ENCODE data around the gene MORN5. TPM values are rescaled to one million over a fixed set of nuclear protein-coding genes. Genes with fewer than 3 reads are reported as not detected.

The MORN5 gene
- total RNA-seq, 1 donor from 2014 or later = 0.57 TPM

DNA sequence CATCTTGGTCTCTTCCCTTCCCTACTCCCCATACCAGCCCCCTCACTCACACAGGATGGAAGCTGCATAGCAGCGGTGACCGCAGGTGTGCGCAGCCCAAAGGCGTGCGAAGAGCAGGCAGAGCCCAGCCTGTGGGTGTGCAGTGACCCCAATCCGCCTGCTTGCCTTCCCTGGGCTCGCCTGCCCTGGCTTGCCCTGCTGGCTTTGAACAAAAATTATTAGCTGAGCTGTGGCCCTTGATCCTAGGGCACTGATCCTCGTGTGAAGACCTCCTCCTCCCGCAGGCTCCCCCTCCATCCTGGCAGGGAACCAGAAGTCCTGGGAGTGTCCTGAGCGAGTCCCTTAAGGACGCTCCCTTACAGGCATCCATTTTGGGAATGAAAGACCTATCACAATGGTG lies 31.9 kb downstream of the MORN5 start:
- H3K4me1 Mint-ChIP-seq (ENCODE audit: low read depth) = peaks cover 2% of the 10 kb centered on the region
- no peak overlapping the region for H3K27ac Mint-ChIP-seq
- no peaks in the 10 kb centered on the region for H3K9me3 Mint-ChIP-seq (ENCODE audit: low read depth)

DNA sequence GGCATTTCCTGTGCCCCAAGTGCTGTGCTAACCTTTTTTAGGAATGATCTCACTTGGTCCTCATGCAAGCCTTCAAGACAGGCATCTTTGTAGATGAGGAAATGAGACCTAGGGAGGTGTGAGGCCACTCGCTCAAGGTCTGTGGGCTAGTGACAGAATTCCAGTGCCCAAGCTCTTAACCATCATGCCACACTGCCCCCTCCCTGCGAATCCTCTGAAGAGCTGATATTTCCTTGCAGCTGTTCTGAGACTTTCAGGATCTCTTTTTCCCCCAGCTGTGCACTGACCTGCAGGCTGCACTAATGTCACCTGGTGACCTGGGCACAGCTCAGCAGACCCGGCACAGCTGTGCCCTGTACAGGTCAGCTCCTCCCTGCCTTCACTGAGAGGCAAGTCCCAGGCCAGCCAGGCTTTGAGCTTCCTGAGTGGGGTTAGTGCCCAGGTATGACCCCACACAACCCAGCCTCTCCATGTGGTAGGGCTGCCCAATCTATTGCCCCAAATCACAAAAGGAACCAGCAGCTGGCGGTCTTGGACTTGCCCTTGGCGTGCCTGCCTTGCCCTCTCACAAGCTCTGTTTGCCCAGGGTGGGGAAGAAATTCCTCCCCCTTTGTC lies 32.7 kb downstream of the MORN5 start:
- TF ChIP-seq, protein P1, sequence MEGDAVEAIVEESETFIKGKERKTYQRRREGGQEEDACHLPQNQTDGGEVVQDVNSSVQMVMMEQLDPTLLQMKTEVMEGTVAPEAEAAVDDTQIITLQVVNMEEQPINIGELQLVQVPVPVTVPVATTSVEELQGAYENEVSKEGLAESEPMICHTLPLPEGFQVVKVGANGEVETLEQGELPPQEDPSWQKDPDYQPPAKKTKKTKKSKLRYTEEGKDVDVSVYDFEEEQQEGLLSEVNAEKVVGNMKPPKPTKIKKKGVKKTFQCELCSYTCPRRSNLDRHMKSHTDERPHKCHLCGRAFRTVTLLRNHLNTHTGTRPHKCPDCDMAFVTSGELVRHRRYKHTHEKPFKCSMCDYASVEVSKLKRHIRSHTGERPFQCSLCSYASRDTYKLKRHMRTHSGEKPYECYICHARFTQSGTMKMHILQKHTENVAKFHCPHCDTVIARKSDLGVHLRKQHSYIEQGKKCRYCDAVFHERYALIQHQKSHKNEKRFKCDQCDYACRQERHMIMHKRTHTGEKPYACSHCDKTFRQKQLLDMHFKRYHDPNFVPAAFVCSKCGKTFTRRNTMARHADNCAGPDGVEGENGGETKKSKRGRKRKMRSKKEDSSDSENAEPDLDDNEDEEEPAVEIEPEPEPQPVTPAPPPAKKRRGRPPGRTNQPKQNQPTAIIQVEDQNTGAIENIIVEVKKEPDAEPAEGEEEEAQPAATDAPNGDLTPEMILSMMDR (IDR thresholded peaks at IDR 0.05; ENCODE audit: unreplicated experiment) = no peak
- H3K27ac Mint-ChIP-seq = no peak overlapping the region
- no peaks in the 10 kb centered on the region for H3K9me3 Mint-ChIP-seq (ENCODE audit: low read depth)
- no peak overlapping the region for H3K4me3 Mint-ChIP-seq (ENCODE audit: low read depth)
- peaks cover 39% of the 10 kb centered on the region for H3K27me3 Mint-ChIP-seq
- peaks cover 5% of the 10 kb centered on the region for H3K4me1 Mint-ChIP-seq (ENCODE audit: low read depth)
- H3K36me3 Mint-ChIP-seq (ENCODE audit: insufficient read depth) = no peaks in the 10 kb centered on the region
- no peak for DNase-seq (ENCODE audit: low spot score, unreplicated experiment)

More for the DNA sequence above, 31.9 kb downstream of the MORN5 start:
- Mint-ChIP-seq H3K4me3 (ENCODE audit: low read depth) (no peak overlapping the region), H3K27me3 (peaks cover 32% of the 10 kb centered on the region), H3K36me3 (ENCODE audit: insufficient read depth) (no peaks in the 10 kb centered on the region)
- TF ChIP-seq, protein P1 (IDR thresholded peaks at IDR 0.05; ENCODE audit: unreplicated experiment) = no peak
- no peak for DNase-seq (ENCODE audit: low spot score, unreplicated experiment)

DNA sequence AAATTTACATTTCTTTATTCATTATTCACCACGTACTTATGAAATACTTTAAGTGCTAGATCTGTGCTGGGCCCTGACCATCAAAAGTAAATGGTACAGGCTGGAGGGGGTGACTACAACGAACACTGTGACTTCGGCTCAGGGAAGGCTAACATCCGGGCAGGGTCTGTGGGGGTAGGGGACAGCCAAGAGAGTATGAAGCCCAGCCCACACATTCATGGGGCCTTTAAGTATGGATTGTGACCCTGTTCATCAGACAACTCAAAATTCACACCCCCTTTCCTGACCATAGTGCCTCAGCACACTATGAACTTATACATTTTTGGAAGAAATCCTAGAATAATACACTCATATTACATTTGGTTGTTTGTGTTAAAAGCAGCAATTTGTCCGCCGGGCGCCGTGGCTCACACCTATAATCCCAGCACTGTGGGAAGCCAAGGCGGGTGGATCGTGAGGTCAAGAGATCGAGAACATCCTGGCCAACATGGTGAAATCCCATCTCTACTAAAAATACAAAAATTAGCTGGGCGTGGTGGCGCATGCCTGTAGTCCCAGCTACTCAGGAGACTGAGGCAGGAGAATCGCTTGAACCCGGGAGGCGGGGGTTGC lies 33.3 kb downstream of the MORN5 start:
- H3K9me3 Mint-ChIP-seq (ENCODE audit: low read depth) = no peaks in the 10 kb centered on the region
- DNase-seq (ENCODE audit: low spot score, unreplicated experiment) = no peak
- H3K27ac Mint-ChIP-seq = no peak overlapping the region
- H3K4me3 Mint-ChIP-seq (ENCODE audit: low read depth) = no peak overlapping the region
- H3K36me3 Mint-ChIP-seq (ENCODE audit: insufficient read depth) = no peaks in the 10 kb centered on the region
- H3K27me3 Mint-ChIP-seq = peaks cover 35% of the 10 kb centered on the region
- TF ChIP-seq, protein P1 (IDR thresholded peaks at IDR 0.05; ENCODE audit: unreplicated experiment) = no peak
- H3K4me1 Mint-ChIP-seq (ENCODE audit: low read depth) = peaks cover 6% of the 10 kb centered on the region

DNA sequence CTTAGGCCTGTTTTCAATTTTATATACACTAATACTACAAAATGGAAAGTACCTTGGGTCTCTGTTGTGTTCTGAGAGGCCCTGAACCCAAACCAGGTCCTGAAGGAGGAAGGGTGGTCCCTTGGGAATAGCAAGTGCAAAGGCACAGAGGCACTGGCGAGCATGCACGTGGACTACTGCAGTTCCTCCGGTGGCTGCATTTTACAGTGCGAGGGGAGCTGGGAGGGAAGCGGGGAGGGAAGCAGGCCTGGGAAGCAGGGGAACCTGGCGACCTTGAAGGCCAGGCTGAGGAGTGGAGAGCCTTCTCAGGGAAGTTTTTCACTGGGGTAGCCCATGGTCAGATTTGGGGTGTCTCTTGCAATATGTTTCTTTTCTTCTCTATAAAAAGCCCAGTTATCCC lies 33.9 kb downstream of the MORN5 start:
- no peaks in the 10 kb centered on the region for H3K36me3 Mint-ChIP-seq (ENCODE audit: insufficient read depth)
- no peak overlapping the region for H3K27ac Mint-ChIP-seq
- peaks cover 41% of the 10 kb centered on the region for H3K27me3 Mint-ChIP-seq
- H3K4me1 Mint-ChIP-seq (ENCODE audit: low read depth) = peaks cover 6% of the 10 kb centered on the region
- no peak for DNase-seq (ENCODE audit: low spot score, unreplicated experiment)
- no peak overlapping the region for H3K4me3 Mint-ChIP-seq (ENCODE audit: low read depth)
- H3K9me3 Mint-ChIP-seq (ENCODE audit: low read depth) = no peaks in the 10 kb centered on the region
- TF ChIP-seq, protein P1 (IDR thresholded peaks at IDR 0.05; ENCODE audit: unreplicated experiment) = no peak

DNA sequence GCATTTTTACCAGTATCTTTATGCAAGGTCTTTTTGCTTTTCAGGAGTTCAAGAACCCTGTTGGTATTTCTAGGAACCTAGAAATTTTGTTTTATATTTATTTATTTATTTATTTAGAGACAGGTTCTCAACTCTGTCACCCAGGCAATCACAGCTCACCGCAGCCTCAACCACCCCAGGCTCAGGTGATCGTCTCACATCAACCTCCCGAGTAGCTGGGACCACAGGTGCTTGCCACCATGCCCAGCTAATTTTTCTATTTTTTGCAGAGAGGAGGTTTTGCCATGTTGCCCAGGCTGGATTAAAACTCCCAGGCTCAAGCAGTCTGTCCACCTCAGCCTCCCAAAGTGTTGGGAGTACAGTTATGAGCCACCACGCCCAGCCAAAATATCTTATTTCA lies 36.2 kb downstream of the MORN5 start:
- peaks cover 6% of the 10 kb centered on the region for H3K4me1 Mint-ChIP-seq (ENCODE audit: low read depth)
- H3K9me3 Mint-ChIP-seq (ENCODE audit: low read depth) = no peaks in the 10 kb centered on the region
- H3K4me3 Mint-ChIP-seq (ENCODE audit: low read depth) = no peak overlapping the region
- DNase-seq (ENCODE audit: low spot score, unreplicated experiment) = no peak
- no peak overlapping the region for H3K27ac Mint-ChIP-seq
- TF ChIP-seq, protein P1 (IDR thresholded peaks at IDR 0.05; ENCODE audit: unreplicated experiment) = no peak
- H3K36me3 Mint-ChIP-seq (ENCODE audit: insufficient read depth) = no peaks in the 10 kb centered on the region
- H3K27me3 Mint-ChIP-seq = peaks cover 55% of the 10 kb centered on the region

Measured in progenitor cell of endocrine pancreas (in vitro differentiated cells).